ENCODE measurements around the gene TFDP1. TPM values are rescaled to one million over a fixed set of nuclear protein-coding genes. Genes with fewer than 3 reads are reported as not detected.

TFDP1 gene
- total RNA-seq, 2 experiments from 2014 or later = 152 to 153 TPM

Other genes starting within 250 kb of the TFDP1 start
- gene GRTP1, start 220.6 kb upstream of the TFDP1 start, total RNA-seq = 1 to 10 TPM in 1 of 2 experiments, under 1 TPM in 1; 0.45 to 1.0 TPM
- 1 to 10 TPM in 1 of 2 experiments, under 1 TPM in 1; 1.00 to 1.4 TPM for gene ADPRHL1, start 131.3 kb upstream of the TFDP1 start, total RNA-seq
- 10 to 100 TPM; 13.9 to 20.3 TPM for gene DCUN1D2, start 94.0 kb upstream of the TFDP1 start, total RNA-seq
- not detected for gene ATP4B, start 73.4 kb downstream of the TFDP1 start, total RNA-seq
- under 1 TPM in 1 of 2 experiments, not detected in 1; 0.19 TPM for gene GRK1, start 82.5 kb downstream of the TFDP1 start, total RNA-seq
- gene TMEM255B, start 174.5 kb downstream of the TFDP1 start, total RNA-seq = 1 to 10 TPM; 1.3 to 1.8 TPM

All from activated CD4-positive, alpha-beta T cell treated with anti-CD3 and anti-CD28 coated beads, Interleukin-2, amount 10 ng/mL, durations not matched to agents 7 days and 5 days (primary cell).